Measurements from ENCODE around the gene INSM2.

- TF ChIP-seq POLR2A (IDR thresholded peaks at IDR 0.05) = no peak
- TF ChIP-seq CTCF (IDR thresholded peaks at IDR 0.05 in 4 of 5, conservative IDR thresholded peaks at IDR 0.05 in 1 of 5) = no peak
Observed at GRCh38 chr14:35534208-35534872, 376 bp downstream of the INSM2 start.

Data from gastrocnemius medialis (tissue), 4 donors.